ENCODE measurements around the gene CARNS1. TPM values are rescaled to one million over a fixed set of nuclear protein-coding genes. Genes with fewer than 3 reads are reported as not detected.
A peak's percentile ranks its signal among the peaks of the same experiment; 100 is the strongest.
"Not testable (repeated sequence)": the region's sequence is repeated elsewhere in the genome, so short reads cannot be mapped to it uniquely, and the experiment has no call there.

Gene CARNS1
- total RNA-seq, 1 donor from 2014 or later: 0.07 TPM

DNA sequence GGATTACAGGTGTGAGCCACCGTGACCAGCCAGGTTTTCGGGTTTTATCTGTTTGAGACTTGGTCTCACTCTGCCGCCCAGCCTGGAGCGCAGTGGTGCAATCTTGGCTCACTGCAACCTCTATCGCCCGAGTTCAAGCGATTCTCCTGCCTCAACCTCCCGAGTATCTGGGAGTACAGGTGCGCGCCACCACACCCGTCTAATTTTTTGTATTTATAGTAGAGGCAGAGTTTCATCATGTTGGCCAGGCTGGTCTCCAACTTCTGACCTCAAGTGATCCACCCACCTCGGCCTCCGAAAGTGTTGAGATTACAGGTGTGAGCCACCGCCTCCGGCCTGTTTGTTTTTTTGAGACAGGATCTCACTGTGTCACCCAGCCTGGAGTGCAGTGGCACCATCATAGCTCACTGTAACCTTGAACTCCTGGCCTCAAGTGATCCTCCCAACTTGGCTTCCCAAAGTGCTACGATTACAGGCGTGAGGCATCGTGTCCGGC, 11.9 kb downstream of the CARNS1 start:
- not testable (repeated sequence) for DNase-seq (ENCODE audit: low read depth, low spot score)

GRCh38 chr11:67428052-67429001, 12.8 kb downstream of the CARNS1 start, which contains the start of gene RPS6KB2:
Gene RPS6KB2 (plus strand): TSS chr11:67428494. CDS start chr11:67428546, 52 bp downstream.
- peak; percentile 87 for DNase-seq (ENCODE audit: low read depth, low spot score)

GRCh38 chr11:67429038-67429668, 13.7 kb downstream of the CARNS1 start:
- no peak for DNase-seq (ENCODE audit: low read depth, low spot score)

GRCh38 chr11:67429722-67430121, 14.2 kb downstream of the CARNS1 start:
- DNase-seq (ENCODE audit: low read depth, low spot score): no peak

DNA sequence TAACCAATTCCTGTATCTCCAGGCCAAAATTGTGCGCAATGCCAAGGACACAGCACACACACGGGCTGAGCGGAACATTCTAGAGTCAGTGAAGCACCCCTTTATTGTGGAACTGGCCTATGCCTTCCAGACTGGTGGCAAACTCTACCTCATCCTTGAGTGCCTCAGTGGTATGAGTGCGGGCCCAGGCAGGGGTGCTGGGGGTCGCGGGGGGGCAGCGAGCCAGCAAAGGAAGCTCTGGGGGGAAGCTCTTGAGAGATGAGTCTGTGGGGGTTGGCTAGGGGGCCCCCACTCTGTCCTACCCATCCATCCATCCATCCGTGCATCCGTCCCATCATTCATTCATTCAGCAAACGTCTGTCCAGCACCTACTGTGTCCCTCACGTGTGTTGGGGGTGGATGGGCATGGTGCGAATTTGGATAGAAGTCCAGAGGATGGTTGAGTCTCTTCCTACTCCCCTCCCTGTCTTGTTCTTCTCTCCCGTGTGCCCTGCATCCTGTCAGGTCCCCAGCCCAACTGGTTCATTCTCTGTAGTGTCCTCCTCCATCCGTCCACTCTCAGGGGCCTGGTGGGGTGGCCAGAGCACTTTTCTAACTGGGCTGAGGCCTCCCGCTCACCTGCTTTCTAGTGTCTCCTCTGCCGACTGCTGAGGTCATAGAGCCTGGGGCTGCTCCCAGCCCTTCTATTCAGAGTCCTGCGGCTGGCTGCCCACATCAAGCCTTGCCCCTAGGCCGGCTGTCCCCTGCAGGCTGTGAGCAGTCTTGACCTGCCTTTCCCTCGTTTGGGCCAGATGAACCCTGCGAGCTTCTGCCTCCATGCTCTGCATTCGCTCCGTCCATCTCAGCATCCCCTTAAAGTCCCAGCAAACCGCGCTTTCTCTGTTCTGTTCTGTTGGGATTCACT, 16.1 kb downstream of the CARNS1 start:
- no peak for DNase-seq (ENCODE audit: low read depth, low spot score)

DNA sequence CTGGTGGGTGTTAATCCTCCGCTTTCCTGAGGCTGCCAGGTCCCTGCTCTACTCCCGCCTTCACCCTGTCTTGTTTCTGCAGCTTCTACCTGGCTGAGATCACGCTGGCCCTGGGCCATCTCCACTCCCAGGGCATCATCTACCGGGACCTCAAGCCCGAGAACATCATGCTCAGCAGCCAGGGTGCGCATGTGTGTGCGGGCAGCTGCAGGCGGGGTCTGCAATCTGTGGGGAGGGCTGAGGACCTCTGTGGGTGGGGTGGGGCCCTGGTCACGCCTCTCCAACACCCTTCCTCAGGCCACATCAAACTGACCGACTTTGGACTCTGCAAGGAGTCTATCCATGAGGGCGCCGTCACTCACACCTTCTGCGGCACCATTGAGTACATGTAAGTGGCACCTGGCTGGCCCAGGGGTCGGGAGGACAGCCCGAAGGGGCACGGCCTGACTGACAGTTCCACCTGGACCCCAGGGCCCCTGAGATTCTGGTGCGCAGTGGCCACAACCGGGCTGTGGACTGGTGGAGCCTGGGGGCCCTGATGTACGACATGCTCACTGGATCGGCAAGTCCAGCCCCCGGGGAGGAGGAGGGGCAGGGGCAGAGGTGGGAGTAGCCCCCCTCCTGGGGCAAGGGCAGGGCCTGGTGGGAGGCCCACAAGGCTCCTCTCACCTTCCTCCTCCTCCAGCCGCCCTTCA, 17.3 kb downstream of the CARNS1 start:
- no peak for DNase-seq (ENCODE audit: low read depth, low spot score)

- no peak for DNase-seq (ENCODE audit: low read depth, low spot score)
Measured at GRCh38 chr11:67433536-67434394, 18.3 kb downstream of the CARNS1 start.

- DNase-seq (ENCODE audit: low read depth, low spot score): no peak
Measured at GRCh38 chr11:67434395-67434881, 19.0 kb downstream of the CARNS1 start.

- no peak for DNase-seq (ENCODE audit: low read depth, low spot score)
Measured at GRCh38 chr11:67435031-67435726, 19.7 kb downstream of the CARNS1 start.

DNA sequence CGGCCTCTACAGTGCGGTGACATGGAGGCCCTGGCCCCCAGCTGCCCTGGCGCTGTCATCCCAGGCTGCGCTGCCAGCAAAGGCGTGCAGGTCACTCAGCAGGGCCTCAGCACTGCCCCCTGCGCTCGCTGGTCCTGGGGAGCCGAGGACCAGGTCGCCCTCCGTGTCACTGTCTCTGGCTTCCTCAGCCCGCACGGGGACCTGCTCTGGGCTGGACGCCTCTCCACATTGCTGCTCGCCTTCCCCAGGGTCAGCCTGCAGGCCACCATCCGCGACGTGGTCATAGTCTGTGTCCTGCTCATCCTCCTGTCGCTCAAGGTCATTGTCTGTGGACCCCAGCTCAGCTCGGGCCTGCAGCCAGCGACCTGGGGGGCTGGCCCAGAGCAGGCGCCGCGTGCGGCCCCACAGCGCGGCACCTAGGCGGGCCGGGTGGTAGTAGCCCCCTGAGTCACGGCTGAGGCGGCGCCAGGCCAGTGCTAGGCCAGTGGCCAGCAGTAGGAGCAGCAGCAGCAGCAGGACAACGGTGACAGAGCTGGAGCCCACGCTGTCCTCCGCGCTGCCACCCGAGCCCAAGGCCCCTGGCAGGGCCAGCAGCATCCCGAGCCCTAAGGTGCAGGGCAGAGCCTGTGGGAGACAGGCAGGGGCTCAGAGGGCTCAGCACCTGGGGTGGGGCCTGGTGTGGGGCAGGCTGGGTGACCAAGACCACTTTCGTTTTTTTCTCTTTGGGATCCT, 20.4 kb downstream of the CARNS1 start:
- no peak for DNase-seq (ENCODE audit: low read depth, low spot score)

- no peak for DNase-seq (ENCODE audit: low read depth, low spot score)
Measured at GRCh38 chr11:67436459-67437081, 21.1 kb downstream of the CARNS1 start.

GRCh38 chr11:67437082-67437808, 21.8 kb downstream of the CARNS1 start, which contains the start of gene PTPRCAP:
Gene PTPRCAP (minus strand): TSS chr11:67437682. CDS start chr11:67437619, 63 bp downstream.
- no peak for DNase-seq (ENCODE audit: low read depth, low spot score)

- no peak for DNase-seq (ENCODE audit: low read depth, low spot score)
Measured at GRCh38 chr11:67437809-67438157, 22.3 kb downstream of the CARNS1 start.

GRCh38 chr11:67438158-67438902, 22.9 kb downstream of the CARNS1 start:
- DNase-seq (ENCODE audit: low read depth, low spot score): no peak

- DNase-seq (ENCODE audit: low read depth, low spot score): no peak
Measured at GRCh38 chr11:67439321-67440228, 24.1 kb downstream of the CARNS1 start.

All from pulmonary artery endothelial cell (primary cell).